ENCODE measurements around the gene CLEC16A.

The CLEC16A gene

DNA sequence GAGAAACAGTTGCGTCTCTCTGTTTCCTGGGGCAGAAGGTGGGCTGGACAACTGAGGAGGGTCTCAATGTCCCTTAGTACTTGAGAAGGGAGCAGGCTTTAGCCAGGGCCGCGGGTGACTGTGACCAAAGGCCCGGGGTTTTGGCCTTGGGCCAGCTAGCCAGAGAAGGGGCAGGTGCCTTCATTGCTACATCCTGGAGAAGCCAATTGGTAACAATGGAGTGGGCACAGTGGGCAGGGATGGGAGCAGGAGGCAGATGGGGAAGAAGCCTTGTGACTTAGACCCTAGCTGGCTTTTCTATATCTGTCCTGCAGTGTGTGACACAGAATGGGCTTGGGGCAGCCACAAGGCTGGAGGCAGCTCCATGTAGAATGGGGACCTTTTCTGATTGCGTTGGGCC lies 46.0 kb downstream of the CLEC16A start:
- DNase-seq: no peak

DNA sequence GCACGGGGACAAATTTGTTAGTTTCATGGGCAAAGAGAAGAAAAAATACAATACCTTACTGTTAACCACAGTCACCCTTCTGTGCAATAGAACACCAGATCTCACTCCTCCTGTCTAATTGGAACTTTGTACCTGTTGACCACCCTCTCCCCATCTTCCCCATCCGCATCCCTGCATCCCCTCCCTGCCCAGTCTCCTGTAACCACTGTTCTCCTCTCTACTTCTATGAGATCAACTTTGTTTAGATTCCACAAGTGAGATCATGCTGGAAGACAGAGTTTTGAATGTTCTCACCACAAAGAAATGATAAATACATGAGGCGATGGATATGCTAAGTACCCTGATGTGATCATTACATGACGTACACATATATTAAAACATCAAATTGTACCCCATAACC lies 47.7 kb downstream of the CLEC16A start:
- DNase-seq: peak; percentile 84

DNA sequence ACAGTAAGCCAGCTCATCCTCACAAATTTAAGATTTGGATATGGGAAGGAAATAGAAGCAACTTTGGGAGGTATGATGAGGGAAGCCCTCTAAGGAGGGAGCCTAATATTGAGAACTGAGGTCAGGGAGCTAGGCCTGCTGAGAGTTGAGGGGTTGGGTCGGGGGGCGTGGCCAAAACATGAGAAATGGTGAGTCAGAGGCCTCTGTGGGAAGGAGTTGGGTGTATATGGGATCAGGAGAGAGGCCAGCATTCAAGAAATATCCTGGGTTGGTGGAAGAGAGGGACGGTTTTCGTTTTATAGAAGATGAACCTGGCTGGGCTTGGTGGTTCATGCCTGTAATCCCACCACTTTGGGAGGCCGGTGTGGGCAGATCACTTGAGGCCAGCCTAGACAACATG lies 48.4 kb downstream of the CLEC16A start:
- peak; percentile 91 for DNase-seq

DNA sequence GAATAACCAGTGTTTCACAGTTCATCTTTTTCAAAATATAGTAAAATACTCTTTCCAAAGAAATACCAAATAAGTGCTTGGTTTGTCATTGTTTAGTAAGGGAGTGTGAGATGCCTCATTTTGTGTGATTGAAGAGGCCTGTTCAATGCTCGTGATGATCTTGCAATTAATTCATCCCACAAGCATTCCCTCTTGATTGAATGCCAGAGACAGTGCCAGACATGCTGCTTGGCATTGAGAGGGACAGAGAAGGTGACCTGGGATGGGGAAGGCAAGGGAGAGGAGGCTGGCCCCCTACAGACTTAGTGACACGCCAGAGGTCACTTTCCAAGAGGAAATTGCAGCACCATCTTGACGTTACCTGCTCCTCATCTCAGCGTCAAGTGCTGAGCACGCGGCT lies 49.3 kb downstream of the CLEC16A start:
- DNase-seq: no peak

DNA sequence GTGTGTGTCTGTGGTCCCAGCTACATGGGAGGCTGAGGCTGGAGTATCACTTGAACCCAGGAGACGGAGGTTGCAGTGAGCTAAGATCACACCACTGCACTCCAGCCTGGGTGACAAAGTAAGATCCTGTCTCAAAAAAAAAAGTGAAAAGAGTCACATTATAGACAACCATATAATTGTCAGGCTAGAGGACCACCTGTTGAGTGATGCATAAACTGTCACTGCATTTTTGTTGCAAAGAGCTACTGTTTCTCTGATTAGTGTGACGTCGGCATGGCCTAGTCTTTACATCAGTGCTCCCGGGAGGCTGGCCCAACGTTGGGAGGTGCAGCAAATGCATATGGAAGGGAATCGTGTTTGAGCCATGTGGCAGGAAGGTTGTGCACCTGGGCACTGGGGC lies 50.2 kb downstream of the CLEC16A start:
- no peak for DNase-seq

DNA sequence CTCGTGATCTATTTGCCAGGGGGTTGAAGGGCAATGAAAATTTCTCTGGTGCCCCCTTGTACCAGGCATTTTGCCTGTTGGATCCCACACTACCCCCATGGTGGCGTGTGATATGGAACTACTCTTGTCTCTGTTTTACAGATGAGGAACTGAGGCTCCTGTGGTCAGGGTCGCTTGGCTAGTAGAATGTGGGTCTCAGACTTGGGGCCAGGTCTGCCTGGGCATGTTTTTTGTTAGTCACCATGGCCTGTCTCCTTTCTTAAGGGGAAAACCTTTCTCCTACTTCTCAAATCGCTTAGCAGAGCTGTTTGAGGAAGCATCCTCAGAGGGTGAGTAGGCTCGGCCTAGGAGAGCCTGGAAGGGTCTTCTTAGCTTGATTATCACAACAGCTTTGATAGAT lies 51.2 kb downstream of the CLEC16A start:
- no peak for DNase-seq

DNA sequence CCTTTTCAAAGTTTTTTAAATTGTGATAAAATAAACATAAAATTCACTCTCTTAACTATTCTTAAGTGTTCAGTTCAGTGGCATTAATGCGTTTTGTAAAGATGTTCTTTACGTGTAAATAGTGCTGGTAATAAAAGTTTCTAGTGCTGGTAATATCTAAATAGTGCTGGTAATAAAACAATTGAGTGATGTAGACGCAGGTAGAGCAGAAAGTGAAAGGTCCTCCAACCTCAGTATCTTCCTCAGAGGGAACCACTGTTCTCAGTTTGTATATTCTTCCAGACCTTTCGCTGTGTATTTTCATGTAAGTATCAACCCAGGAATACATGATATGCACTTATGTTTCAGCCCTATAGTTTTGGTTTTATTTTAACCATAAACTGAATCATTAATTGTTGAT lies 53.1 kb downstream of the CLEC16A start:
- no peak for DNase-seq

DNA sequence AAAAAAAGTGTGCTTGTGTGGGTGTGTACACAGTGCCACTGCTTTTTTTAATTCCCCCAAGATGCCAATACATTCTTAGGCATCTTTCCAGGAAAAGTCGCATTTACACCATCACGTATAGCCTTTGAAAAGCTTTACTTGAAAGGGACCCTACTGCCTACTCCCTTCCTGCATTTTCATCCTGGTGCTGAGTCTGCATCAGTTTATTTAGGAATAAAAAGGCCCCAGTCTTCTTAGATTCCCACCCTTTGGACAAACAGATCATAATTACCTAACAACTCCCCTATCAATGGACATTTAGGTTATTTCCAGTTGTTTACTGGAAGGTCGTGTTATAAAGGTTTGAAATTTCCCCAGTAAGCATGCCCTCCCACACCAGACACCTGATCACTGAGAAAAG lies 54.9 kb downstream of the CLEC16A start:
- DNase-seq: no peak

DNA sequence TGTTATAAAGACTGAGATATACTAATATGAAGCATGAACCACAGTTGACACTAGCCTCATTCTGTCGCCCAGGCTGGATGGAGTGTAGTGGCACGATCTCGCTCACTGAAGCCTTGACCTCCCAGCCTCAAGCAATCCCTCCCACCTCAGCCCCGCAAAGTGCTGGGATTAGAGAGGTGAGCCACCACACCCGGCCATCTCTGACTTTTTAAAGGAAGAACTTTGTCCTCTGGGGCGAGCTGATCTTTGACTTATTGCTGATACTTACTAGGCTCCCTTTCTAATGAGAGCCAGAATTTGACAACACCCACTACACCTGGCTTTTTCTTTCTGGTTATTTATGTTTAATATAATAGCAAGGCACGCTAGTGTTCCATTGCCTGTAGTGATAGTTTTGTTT lies 57.2 kb downstream of the CLEC16A start:
- no peak for DNase-seq

DNA sequence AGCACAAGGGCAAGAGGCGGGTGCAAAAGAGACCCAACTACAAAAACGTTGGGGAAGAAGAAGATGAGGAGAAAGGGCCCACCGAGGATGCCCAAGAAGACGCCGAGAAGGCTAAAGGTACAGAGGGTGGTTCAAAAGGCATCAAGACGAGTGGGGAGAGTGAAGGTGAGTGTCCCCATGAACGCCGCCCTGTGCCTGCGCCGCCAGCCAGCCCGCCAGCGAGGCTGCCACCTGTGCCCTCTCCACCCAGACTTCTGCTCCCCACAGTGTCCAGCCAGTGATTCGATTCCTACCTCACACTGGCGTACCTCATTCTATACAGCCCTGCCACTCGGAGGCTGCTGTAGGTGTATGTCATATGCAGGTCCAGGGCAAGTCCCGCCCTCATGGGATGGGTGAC lies 58.8 kb downstream of the CLEC16A start:
- no peak for DNase-seq

DNA sequence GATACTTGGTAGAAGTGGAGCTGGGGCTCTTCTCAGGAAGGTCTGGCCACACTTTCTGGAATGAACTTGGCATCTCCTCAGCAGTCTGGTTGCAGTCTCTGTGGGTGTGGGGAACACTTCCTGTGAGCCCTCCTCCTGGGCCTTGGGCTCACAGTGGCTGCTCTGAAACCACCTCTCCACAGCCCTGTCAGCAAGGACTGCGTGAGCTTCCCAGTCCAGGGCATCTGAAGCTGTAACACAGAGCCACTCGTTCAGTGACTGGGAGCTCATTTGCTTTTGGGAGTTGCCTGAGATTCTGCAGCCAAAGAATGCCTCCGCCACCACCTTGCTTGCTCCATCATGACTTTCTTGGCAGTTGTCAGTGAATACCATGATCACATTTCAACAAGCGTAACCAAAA lies 60.0 kb downstream of the CLEC16A start:
- peak; percentile 48 for DNase-seq

DNA sequence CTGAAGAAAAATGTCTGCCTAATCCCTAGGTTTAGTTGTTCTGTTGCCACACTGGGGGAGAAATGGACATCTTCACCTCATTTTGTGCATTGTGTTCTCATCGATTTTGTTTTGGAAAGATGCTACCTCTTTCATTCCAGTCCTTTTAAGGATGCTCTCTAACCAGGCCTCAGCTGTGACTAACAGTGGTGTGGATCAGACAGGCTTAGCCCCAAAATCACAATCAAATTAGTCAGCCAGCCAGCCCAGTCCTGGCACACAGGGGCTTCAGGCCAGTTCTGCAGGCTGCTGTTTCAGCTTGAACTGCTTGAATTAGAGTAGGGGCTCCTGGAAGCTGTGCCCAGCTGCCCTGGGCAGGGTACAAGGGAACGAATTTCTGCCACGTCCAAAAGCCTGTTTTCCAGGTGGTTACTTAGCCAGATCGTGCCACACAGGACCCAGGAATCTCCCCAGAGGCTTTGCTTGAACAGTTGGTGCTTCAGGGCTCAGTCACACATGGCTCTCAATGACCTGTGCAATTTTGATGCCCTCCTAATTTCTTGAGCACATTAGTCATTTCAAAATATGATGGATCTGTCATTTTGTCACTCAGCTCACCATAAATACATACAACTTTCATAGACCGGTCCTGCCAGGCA lies 60.7 kb downstream of the CLEC16A start:
- DNase-seq: peak; percentile 77

DNA sequence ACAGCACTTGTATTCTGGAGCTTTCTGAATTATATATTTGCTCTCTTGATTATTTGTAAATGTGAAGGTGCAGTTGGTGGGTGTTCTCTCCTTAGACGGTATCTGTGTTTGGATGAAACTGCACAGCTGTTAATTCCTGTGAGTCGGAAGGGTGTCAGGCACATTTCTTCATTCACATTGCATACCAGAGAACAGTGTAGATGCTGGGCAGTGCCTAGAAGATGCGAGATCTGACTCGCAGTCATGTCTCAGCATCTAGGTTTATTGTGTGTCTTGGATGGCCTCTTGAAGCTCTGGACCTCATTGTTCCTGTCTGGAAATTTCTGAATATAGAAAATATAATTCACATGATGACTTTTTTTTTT lies 61.2 kb downstream of the CLEC16A start:
- DNase-seq: peak; percentile 64

DNA sequence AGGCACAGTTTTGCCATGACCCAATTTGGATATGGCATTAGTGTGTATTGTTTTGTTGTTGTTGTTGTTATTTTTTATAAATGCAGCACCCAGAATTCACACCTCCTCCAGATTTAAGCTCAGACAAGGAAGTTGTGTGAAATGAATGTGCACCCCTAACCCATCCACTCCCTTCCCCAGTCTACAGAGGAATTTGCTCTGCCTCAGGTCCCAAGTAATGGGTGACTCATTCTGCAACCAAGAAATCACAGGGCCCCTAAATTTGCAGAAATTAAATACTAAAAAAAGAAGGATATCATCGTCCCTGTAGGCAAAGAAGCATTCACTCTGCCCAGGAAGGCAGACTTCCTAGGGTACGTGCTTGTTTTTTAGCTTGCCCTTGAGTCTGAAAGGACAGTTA lies 62.3 kb downstream of the CLEC16A start:
- peak; percentile 21 for DNase-seq

DNA sequence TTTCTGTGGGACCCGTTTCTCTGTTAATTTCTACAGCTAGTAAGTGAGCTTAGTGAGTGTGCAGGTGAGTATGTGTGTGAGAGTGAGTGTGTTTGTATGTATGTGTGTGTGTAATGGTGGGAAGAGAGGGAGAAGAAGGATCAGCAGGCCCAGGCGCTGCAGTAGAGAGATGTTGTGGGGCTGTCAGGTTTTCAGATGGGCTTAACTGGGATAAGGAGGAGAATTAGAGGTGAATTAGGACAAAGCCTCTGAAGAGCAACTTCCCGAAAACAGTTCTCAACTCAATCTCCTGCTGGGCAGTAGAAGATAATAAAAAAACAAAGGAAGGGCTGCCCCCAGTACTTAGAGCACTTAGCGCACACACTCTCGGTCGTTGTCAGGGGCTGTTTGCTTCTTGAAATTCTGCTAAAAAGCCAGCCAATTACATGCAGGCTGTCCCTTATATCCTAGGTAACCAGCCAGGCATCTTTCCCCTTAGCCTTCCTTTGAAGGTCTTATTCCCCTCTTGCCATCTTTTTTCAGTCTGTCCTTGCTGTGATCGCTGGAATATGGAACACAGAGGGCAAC lies 63.4 kb downstream of the CLEC16A start:
- no peak for DNase-seq

DNA sequence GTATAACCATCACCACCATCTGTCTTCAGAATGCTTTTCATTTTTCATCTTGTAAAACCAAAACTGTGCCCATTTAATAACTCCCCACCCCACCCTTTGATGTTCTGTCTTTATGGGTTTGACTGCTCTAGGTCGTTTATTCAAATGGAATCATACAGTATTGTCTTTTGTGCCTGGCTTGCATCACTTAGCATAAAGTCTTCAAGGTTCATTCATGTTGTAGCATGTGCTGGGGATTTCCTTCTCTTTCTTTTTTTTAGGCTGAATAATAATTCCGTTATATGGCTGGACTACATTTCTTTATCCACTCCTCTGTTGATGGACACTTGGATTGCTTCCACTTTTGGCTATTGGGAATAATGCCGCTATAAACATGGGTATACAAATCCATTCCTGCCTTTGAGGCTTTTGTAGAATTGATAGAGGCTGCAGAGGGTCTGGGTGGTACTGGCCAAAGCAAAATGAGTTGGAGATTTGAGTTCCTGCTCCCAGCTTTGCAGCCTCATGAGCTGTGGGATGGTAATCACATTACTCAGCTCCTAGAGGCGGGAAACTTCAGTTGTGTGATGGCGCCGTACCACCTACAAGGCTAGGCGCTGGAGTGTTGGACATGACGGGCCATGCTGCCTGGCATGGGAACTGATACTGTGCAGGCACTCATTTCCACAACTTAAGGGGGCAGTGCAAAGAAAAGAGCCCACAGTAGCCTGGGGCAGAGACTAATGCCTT lies 64.8 kb downstream of the CLEC16A start:
- DNase-seq: no peak

DNA sequence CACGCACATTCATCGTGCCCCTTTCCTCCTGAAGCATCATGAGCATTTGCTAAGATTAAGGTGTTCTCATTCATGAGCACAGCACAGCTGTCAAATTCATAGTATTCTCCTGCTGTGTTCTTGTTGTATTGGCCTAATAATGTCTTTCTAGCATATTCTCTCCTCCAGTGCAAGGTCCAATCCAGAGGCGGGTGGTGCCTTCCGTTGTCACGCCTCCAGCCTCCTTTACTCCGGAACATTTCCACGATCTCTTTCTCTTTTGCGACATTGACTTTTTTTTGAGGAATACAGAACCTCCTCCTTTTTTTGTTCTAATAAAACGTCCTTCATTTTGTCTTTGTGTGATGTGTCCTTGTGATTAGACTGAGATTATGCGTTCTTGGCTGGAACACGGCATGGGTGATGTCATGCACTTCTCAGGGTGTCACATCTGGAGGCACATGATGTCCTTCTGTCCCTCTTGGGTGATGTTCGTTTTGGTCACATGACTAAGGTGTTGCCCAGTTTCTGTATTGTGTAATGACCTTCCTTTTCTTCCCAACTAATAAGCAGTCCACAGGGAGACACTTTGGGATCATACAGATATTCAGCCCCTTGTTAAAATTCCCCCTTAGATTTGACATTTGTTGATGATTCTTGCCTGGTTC lies 66.3 kb downstream of the CLEC16A start:
- DNase-seq: no peak

DNA sequence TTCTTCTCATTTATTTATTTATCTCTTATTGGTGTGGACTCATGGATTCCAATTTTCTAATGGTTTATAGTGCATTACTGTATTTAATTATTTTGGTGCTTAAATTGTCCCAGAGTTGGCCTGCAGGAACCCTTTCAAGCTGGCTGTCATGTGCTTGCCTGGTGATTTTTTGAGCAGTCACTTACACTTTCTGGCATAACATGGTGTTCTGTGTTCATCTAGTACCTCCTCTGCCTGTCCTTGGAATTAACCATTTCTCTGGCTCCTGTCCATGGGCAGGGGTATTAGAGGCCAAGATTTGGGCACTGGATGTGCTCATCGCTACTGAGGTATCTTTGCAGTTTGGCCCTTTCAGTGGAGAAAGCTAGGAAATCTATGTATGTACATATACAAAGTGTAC lies 67.0 kb downstream of the CLEC16A start:
- no peak for DNase-seq

DNA sequence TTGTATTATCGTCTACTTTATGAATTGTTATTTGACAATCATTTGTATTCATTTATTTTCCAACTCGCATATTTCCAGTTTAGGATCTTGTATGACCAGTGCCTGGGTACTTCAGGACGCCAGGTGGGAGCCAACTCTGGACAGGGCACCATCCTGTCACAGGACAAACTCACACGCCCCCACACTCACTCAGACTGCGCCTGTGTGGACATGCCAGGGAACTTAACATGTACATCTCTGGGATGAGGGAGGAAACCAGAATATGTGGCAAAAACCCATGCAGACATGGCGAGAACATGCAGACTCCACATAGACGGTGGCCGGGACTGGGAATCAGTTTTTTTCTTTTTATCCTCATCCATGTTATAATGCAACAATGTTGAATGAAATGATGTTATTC lies 68.5 kb downstream of the CLEC16A start:
- no peak for DNase-seq

DNA sequence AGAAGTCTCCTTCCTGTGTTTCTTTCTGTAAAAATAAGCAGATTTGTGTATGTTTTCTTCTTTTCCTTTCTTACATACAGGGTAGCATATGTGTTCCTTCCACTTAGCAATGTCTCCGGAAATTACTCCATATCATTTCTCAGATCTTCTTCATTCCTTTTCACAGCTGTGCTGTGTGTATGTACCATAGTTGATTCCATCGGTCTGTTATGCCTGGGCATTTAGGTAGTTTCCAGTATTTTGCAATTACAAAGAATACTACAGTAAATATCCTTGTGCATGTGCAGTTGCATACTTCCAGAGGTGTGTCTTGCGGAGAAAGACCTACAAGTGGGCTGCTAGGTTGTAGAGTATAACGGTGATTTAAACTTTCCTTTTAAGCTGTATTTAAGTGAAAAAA lies 69.8 kb downstream of the CLEC16A start:
- peak; percentile 43 for DNase-seq

DNA sequence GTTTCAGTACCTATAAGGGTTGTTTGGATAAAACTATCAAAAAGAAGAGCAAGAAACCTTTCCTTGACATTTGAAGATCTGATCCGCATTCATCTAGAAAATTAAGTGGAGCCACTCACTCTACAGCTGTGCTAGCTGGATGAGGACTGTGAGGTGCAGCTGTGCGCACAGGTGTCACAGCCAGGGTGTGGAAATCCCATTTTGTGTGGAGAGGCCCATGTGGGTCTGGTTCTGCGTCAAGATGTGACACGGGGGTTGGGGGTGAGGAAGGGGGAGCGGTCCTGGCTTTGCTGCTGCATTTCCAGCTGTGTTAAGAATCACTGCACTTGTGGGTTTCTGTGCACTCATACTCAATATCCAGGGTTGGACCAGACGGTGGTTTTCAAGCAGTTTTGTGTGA lies 70.7 kb downstream of the CLEC16A start:
- DNase-seq: no peak

DNA sequence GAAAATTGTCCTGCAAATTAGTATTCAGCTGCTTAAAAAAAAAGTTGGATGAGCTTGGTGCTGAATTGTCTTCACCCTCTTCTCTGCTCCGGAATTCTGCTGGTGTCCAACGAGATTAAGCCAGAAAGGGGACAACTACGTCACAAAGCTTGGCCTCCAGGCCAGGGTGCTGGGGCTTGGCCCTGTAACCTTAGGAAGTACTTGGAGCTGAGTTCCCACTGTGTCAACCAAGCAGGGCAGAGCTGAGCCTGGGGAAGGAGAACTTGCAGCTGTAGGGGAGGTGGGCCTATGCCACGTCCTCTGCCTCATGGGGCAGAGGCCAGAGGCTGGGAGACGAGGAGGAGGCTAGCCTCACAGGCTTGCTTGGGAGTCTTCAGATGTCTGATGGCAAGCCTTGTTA lies 71.2 kb downstream of the CLEC16A start:
- no peak for DNase-seq

DNA sequence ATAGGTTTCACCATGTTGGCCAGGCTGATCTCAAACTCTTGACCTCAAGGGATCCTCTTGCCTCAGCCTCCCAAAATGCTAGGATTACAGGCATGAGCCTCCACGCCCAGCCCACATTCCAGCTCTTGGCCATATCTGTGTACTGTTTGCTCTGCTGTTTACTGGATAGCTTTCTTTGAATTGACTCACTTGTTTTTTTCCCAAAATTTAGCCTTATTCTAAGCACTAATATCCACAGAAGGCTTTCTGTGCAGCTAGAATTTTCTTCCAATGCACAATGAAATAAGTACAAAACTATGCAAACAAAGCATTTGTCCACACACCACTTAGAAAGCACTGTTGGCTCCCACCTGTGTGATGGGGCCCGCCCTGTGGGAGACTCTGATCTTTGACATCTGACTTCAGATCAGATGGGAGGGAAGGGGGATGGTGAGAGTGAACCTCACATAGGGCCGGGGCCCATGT lies 72.2 kb downstream of the CLEC16A start:
- DNase-seq: no peak

DNA sequence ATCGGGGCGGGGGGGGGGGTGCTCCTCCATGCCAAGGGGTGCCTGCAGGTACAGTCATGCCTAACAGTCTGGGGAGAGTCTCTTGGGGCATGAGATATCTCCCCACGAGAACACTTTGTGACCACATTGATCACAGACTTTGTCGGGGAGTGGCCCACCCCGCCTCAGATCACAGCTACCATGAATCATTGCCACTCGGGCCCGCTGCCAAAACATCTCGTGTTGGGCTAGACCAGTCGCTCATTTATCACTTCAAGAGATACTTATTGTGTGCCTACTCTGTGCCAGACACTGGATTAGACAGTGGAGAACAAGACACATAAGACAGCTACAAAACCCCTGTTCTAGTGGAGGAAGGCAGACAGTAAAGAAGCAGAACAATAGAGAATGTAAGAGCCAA lies 72.6 kb downstream of the CLEC16A start:
- DNase-seq: peak; percentile 71
